Brain pericyte (primary cell): Measurements from ENCODE around the gene CCDC33.

ENCODE experiments used
- DNase-seq: peaks from one replicate; pipeline ENCODE4 v3.0.0-alpha.2; 2012; ENCODE audit warnings: low read depth, low spot score

CCDC33 gene

DNA sequence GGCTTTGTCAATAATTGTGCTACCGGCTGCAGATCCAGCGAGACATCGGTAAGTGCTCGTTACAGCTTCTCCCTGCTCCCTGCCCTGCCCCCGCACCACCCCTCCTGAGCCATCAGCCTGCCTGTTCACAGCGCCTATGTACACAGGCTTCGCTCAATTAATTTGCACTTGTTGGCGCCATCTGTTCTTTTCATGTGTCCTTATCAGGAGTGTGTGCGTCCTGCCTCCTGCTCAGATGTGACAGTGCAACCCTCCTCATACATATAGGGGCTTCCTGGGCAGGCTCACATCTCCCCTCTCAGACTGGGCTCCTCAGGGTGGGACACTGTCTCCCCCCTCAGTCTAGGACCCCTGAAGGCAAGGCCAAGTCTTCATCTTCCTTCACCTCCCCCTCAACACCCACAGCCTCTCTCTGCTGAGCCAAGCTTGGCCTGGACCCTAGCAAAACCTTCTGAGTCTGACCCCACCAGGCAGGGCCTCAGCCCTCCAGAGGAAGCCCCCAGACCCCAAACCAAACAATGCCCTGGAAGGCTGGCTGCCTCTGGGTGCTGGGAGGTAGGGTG, 76.4 kb downstream of the CCDC33 start:
- no peak for DNase-seq

DNA sequence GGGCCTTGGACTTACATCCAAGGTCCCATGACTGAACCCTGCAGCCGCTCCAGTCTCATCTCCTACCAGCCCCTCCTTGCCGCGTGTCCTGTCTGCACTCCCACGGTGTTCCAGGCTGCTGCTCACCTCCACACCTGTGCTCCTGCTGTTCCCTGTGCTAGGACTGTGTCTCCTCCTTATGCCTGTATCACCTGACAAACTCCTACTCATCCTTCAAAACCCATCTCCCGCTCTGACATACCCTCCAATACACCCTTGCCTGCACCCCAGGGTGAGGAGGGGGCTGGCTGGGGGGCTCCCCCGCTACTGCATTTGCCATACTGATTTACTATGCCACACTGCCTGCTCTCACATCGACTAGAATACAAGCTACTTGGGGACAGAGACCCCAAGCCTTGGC, 77.8 kb downstream of the CCDC33 start:
- no peak for DNase-seq

- DNase-seq, result no peak
Observed at GRCh38 chr15:74314795-74315438, 78.8 kb downstream of the CCDC33 start.

DNA sequence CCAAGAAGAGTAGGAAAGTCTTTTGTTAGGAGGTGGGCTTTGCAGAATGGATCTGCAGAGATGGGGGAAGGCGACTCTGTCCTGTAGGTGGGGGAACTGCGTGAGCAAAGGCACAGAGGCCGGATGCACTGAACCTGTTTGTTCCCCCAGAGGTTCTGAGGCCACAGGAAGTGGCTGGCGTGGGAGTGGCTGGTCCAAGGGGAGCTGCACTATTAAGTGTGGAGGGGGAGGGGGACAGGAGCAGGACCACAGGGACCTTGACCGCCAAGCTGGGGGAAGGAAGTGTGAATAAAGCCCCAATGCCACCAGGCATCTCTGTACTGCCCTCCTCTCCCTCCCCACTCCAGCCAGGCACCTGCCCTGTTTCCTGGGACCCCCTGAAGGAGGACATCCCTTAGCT, 79.5 kb downstream of the CCDC33 start:
- DNase-seq, result no peak

DNA sequence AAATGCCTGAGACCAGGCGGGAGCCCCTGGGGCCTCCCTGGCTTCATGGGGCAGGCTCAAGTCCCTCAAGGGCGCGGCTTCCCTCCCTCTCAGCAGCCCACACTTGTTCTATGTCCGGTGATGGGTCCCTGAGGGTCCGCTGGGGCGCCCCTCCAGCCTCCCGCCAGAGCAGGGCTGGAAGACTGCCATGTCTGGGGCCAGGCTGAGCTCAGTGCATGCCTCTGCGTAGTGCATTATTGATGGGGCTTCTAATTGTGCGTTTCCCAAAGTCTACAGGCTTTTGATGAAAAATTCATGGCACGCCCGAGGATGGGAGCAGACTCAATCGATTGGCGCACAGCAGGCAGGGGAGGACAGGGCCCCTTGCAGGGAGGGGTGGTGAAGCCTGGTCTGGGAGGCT, 80.0 kb downstream of the CCDC33 start:
- DNase-seq, result no peak

DNA sequence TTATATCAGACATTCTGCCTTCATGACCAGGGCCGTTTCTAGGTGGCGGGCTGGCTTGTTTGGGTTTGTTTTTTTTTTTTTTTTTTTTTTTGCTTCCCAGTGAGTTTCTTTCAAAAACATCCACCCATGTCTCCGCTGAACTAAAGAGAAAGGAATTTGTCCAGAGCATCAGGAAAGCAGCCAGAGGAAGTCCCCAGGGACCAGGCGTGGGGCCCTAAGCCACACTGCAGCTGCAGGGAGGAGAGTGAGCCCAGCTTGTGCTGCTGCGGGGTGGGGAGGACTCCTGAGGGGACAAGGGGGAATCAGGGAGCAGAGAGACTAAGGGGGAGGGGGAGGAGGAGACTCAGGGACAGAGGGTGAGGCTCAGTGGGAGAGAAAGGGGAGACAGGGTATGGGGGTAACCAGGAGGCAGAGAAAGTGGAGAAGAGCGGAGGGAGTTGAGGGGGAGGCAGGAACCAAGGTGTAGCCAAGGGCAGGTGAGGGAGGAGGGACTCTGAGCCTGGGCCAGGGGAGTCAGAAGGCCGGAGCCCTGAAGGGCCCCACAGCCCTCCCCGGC, 81.8 kb downstream of the CCDC33 start:
- peak; percentile 61 for DNase-seq

DNA sequence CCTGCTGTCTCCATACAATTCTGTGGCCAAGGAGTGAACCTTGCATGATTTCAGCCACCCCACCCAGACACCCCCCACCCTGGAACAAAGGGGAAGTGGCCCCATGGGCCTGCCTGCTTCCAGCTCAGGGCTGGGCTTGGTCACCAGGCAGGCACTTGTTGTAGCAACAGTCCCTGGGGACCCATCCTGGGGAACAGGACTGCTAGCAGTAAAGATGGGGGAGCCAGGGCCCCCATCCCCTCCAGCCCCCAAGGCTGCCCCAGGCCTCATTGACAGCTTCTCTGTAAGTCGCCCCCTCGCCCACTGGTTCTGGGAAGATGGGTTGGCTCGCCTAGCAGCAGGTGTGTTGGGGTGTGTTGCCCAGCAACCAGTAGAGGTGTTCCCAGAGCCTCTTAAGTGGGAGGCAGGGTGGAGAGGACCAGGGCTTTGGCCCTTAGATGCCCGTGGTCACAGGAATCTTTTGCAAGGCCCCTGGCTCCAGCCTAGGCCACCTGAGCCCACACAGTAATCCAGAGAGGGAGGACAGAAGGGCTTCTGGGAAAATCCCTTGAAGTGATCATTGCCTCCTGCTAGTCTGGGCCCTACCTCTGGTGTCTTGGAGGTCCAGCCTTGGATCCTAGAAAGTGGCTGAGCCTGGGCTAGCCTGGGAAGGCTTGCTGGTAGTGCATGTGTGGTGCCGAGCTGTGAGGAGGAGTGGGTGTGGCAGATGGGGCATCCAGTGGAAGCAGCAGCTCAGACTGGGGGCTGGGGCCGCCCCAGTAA, 82.4 kb downstream of the CCDC33 start:
- DNase-seq, result no peak

GRCh38 chr15:74319138-74319460, 83.0 kb downstream of the CCDC33 start:
- DNase-seq, result no peak

GRCh38 chr15:74319596-74320351, 83.6 kb downstream of the CCDC33 start:
- no peak for DNase-seq

GRCh38 chr15:74320352-74321247, 84.5 kb downstream of the CCDC33 start:
- DNase-seq, result no peak

DNA sequence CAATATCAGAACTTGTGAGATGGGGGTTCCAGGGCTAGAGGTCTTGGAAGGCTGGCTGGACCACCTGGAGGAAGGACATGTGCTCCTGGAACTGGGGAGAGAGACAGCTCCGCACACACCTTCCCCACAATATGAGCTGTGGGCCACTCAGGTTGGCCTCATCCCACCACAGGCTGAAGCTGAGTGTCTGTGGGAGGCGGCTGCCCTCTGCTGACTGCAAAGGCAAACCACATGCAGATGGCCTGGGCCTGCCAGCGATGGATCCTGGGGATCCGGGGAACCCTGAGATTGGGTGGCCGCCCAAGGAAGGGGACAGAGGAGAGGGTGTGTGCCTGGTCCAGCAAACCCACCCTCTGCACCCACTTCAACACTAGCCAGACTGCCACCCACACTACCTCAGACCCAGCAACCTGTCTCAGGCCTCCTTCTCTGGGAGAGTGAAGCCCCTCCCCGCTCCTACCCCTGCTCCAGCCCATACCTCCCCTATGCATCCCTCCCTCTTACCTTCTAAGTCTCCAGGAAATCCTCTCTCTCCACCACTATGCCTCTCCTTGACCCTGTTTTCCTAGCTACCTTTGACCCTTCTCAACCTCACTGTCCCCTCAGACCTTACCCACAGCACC, 86.5 kb downstream of the CCDC33 start:
- no peak for DNase-seq

- DNase-seq, result no peak
Observed at GRCh38 chr15:74324714-74325113, 88.6 kb downstream of the CCDC33 start.

DNA sequence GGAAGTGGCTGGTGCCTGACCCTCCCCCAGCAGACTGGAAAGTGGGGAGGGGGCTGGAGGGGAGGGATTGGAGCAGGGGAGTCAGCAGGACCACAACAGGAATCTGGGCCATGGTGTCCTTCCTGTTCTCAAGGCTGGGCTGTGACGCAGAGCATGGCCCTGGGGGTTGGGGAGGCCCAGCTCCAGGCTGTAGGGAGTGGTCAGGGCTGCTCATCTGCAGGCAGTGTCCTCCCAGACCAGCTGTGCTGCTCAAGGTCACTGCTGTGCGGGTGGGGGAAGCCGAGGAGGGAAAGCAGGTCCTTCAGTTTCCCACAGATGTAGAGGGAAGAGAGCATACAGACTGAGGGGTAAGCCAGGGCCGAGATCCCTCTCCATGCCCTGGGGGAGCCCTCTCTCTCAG, 90.6 kb downstream of the CCDC33 start:
- no peak for DNase-seq

GRCh38 chr15:74327756-74328155, 91.6 kb downstream of the CCDC33 start:
- DNase-seq, result no peak

DNA sequence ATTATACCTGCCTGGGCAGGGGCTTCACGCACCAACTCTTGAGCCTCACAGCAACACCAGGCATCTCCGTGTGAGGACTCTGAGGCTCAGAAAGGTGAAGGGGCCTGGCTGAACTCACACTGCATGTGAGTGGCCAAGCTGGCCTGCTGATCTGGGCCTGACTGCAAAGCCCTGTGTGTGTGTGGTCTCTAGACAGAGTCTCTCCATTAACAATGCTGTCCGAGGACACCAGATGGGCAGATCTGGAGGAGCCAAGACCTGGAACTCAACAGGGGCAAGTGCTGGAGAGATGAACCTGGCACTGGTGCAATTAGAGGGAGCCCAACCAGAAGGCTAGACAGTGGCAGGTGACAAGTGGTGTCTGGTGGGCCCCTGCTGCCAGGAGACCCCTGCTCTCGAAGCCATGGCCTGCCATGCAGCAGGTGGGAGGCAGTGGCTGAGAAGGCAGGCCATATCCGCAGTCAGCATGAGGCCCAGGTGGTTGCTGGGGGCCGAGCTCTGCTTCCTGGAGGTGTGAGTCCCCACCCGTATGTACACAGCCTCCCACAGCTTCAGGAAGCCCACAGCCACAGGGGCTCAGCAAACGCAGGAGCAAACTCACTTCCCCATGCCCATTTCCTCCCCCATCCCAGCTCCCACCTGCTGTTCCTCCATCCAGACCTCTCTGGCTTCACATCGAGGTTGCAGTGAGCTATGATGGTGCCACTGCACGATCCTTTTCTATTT, 92.4 kb downstream of the CCDC33 start:
- DNase-seq, result no peak

GRCh38 chr15:74330861-74331408, 94.8 kb downstream of the CCDC33 start:
- DNase-seq, result no peak

- DNase-seq, result no peak
Observed at GRCh38 chr15:74332011-74332410, 95.9 kb downstream of the CCDC33 start.

DNA sequence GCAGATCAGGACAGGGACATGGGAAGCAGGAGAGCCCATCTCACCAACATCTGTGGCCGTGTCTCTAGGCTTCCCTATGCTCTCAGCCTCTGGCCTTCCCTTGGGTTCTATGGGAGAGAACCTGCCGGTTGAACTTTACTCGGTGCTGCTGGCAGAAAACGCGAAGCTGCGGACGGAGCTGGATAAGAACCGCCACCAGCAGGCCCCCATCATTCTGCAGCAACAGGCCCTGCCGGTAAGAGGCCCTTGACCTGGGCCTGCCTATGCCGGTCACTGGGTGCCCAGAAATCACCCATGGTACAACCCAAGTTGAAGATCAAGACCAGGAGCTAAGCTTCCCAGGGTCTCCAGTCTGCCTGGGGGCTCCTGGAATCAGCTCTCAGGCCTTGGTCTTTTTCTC, 96.5 kb downstream of the CCDC33 start:
- no peak for DNase-seq

GRCh38 chr15:74333093-74333492, 97.0 kb downstream of the CCDC33 start:
- DNase-seq, result no peak

- DNase-seq, result no peak
Observed at GRCh38 chr15:74333662-74334061, 97.5 kb downstream of the CCDC33 start.
